SK-N-SH treated with all-trans-retinoic acid at 6 μM for 48 hours (cell line): ENCODE results near the gene PRKCB.

ENCODE experiments used
- ISL1 ChIP-seq: fragments of 250-450 bp; sonication (Bioruptor Pico); IDR thresholded peaks from 2 replicates; pipeline ENCODE4 v2.1.2; 2022; ENCODE audit warnings: mild to moderate bottlenecking, moderate library complexity
- RARB ChIP-seq: fragments of 250-450 bp; sonication (Bioruptor Pico); IDR thresholded peaks from 2 replicates; pipeline ENCODE4 v1.8.0; 2021; ENCODE audit warnings: mild to moderate bottlenecking, moderate library complexity
- SNAI2 ChIP-seq: fragments of 250-450 bp; sonication (Bioruptor Pico); IDR thresholded peaks from 2 replicates; pipeline ENCODE4 v1.5.0; 2020; ENCODE audit warnings: mild to moderate bottlenecking, moderate library complexity
- ZFP30 ChIP-seq: fragments of 450-650 bp; formaldehyde crosslinking; IDR thresholded peaks from 2 replicates; pipeline ENCODE4 v1.5.0; 2022; ENCODE audit warnings: mild to moderate bottlenecking, moderate library complexity

- no peak for TF ChIP-seq ZFP30
- TF ChIP-seq SNAI2 (CRISPR knock-in tag): no peak
- no peak for TF ChIP-seq RARB (CRISPR knock-in tag)
- no peak for TF ChIP-seq ISL1 (CRISPR knock-in tag)
These were observed 117.2 kb downstream of the PRKCB start for GRCh38 chr16:23952971-23953300.
